Hepatic stellate cell (primary cell): ENCODE data around the gene UBE2H.

Experiments
- DNase-seq: peaks from one replicate; pipeline ENCODE4 v3.0.0; 2011; ENCODE audit warnings: low spot score

UBE2H gene

GRCh38 chr7:129785685-129786514 is 166.9 kb downstream of the UBE2H start:
- no peak for DNase-seq

GRCh38 chr7:129784783-129785684 is 167.7 kb downstream of the UBE2H start:
- DNase-seq = no peak

- DNase-seq = no peak
Observed at GRCh38 chr7:129784437-129784782, 168.3 kb downstream of the UBE2H start.

- no peak for DNase-seq
Observed at GRCh38 chr7:129783584-129783919, 169.2 kb downstream of the UBE2H start.

GRCh38 chr7:129782818-129783583 is 169.8 kb downstream of the UBE2H start:
- no peak for DNase-seq

- DNase-seq = no peak
Observed at GRCh38 chr7:129781928-129782817, 170.6 kb downstream of the UBE2H start.

- DNase-seq = no peak
Observed at GRCh38 chr7:129780974-129781927, 171.5 kb downstream of the UBE2H start.
